NCI-H1930 (cell line): ENCODE data around the gene CBFA2T2.
A peak's percentile ranks its signal among the peaks of the same experiment; 100 is the strongest.
"Not testable (repeated sequence)": the region's sequence is repeated elsewhere in the genome, so short reads cannot be mapped to it uniquely, and the experiment has no call there.

Experiments used
- DNase-seq, 2 experiments: peaks; one replicate each; lab custom pipeline; 2025; lab: John Stamatoyannopoulos, UW

The CBFA2T2 gene

DNA sequence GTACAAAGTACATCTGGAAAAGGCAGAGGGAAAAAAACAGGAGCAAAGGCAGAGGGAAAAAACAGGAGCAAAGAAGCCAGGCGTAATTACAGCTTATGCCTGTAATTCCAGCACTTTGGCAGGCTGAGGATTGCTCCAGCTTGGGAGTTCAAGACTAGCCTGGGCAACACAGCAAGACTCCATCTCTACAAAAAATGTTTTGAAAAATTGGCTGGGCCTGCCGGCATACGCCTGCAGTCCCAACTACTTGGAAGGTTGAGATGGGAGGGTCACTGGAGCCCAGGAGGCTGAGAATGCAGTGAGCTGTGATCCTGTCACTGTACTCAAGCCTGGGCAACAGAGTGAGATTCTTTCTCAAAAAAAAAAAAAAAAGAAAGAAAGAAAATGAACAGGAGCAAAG is 19.0 kb upstream of the CBFA2T2 start:
- DNase-seq = no peak

DNA sequence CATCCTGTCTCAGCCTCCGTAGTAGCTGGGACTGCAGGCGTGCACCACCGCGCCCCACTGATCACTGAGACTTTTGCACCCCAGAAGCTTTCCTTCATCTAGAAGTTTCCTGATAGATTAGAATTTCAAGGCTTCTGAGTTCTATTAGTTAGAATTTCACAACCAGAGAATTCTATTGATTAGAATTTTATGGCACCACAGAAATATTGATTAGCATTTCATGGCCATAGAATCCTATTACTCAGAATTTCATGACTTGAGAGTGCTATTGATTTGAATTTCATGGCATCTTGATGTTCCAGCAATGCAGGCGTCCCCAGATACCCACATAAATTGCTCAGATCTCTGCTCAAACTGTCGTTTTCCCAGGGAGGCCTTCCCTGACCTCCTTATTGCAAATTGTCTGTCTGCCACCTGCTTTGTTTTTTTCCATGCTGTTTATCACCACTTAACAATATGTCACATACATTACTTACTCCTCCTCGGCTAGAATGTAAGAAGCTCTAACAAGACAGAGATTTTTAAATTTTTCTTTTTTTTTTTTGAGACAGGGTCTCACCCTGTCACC is 16.9 kb upstream of the CBFA2T2 start:
- DNase-seq = no peak

DNA sequence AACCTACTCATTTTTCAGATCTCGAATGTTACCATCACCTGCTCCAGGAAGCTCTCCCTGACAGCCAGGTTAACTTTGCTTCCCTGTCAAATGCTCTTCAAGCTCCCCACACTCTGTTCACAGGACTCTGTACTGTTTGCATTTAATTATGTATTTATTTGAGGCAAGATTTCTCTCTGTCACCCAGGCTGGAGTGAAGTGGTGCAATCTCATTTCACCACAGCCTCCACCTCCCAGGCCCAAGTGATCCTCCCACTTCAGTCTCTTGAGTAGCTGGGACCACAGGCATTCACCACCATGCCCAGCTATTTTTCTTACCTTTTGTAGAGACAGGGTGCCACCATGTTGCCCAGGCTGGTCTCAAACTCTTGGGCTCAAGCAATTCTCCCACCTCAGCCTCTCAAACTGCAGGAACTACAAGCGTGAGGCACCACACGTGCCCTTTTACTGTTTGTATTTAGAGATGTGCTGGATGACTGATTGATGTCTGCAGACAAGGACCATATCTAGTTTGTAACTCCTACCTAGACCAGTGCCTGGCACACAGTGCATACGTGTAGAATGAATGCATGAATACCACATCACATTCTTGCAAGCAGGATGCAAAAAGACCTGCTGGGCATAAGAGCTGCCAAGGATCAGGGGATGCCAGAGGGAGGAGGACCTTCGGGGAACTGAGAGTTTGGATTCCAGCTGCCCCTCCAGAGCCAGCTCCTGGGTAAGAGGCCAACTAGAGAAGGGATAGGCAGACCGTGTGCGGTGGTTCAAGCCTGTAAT is 15.6 kb upstream of the CBFA2T2 start:
- DNase-seq = no peak

DNA sequence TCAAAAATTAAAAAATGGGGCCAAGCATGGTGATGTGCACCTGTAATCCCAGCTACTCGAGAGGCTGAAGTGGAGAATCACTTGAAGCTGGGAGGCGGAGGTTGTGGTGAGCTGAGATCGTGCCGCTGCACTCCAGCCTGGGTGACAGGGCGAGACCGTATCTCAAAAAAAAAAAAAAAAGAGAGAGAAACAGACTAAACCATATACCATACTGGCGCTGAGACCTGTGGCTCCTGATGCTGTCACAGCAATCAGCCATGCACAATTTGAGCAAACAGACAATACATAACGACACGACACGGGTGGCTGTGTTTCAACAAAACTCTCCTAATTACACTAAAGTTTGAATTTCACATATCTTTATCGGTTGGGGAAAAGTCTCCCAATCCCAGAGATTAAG is 14.9 kb upstream of the CBFA2T2 start:
- no peak for DNase-seq

DNA sequence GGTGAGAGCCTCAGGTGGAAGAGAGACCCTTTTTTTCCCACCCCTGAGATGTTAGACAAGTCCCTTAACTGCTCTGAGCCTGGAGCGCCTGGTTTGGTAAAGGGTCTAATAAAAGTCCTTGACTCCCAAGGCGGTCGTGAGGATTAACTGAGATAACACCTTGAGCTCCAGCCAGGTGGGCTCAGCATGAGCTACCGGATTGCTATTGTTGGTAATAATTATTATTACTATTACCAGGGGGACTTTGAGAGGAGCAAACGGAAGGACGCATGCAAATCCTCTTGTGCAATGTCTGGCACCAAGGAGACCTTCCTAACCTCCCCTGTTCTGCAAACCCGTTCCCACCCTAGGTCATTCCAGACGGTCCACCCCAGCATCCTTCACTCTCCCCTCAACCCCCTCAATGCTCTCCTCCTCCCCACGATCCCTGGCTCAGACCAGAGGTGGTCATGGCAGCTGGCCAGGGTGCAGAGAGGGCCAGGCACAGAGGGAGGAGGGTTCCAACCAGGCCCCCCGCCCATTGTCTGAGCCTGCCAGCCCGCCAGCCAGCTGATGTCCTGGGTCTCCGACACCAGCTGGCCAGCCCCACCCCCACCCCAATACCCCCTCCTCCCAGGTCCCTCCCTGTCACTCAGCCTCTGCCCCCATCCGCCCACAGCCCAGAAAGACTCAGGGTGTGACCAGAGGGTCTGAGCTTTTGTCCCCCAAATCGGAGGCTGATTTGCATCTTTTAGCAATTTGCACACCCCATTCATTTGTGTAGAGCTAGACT is 14.3 kb upstream of the CBFA2T2 start:
- no peak for DNase-seq

DNA sequence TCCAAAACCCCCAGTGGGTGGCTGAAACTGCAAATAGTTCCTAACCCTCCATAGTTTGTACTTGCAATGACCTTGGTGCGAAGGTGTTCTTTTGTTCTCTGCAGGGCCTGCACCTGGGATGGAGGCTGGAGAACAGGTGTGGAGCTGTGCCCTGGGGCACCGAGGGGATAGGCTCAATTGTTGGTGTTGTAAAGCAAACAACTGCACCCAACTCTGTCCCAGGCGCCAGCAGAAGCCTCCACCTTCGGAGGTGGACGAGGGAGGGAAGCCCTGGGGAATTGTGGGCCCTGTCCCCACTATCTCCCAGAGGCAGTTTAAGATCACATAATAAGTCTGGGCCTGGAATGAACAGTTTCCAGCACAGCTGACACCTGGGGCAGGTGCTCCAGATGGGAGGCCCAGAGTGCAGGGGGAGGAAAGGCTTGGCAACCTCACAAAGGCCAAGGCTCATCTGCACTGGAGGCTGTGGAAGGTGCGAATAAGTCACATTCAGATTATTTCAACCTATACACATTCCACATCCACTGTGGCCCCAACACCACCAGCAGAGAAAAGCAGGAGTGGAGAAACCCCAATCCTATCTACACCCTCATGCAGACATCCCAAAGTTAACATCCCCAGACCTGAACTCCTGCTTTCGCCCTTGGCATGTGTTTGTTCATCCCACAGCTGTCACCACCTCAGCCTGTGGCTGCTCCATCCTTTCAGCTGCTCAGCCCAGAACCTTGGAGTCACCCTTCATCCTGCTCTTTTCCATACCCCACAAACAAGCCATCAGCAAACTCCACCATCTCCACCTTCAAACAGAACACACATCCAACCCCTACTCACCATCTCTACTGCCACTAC is 12.3 kb upstream of the CBFA2T2 start:
- peak in 1 of 2 experiments; percentile 64 for DNase-seq

DNA sequence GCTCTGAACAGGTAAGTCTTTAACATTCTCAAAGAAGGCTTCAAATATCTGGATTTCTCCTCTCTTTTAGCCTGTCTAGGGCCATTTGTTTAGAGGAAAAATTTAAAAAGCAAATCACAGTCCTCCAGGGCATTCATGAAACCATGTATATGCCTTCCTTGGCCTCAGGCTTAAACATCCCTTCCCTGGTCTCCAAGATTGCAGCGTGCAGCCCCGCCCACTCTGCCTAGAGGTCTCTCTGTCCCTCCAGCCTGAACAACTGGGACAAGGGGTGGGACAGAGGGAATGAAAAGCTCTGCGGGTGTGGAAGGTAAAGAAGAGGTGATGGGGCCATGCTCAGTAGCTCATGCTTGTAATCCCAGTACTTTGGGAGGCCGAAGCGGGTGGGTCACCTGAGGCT is 9.8 kb upstream of the CBFA2T2 start:
- DNase-seq = no peak

DNA sequence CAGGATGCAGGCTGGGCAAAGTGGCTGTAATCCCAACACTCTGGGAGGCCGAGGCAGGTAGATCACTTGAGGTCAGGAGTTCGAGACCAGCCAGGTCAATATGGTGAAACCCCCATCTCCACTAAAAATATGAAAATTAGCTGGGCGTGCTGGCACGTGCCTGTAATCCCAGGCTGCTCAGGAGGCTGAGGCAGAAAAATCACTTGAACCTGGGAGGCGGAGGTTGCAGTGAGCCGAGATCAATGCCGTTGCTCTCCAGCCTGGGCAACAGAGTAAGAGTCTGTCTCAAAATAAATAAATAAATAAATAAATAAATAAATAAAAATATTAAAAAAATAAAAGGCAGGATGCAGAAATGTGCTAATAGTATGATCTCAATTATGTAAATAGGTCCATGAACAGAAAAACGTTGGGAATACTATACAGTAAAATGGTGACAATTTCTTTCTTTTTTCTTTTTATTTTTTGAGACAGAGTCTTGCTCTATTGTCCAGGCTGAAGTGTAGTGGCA is 8.4 kb upstream of the CBFA2T2 start:
- no peak for DNase-seq

DNA sequence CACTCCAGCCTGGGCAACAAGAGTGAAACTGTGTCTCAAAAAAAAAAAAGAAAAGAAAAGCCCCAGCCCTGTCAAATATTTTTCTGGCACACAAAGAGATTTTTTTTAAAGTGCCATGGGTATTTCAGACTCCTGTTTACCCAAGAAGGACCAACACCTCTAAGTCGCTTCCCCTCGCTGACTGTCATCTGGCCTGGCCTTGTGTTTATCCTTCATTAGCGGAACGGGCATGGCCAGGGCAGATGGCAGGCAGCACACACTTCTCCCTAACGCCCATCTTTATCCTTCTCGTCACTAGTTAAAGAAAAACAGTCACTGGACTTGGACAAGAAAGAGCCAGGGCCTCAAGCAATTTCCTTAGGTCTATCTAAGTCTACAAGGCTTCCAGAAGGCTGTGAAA is 7.3 kb upstream of the CBFA2T2 start:
- no peak for DNase-seq

DNA sequence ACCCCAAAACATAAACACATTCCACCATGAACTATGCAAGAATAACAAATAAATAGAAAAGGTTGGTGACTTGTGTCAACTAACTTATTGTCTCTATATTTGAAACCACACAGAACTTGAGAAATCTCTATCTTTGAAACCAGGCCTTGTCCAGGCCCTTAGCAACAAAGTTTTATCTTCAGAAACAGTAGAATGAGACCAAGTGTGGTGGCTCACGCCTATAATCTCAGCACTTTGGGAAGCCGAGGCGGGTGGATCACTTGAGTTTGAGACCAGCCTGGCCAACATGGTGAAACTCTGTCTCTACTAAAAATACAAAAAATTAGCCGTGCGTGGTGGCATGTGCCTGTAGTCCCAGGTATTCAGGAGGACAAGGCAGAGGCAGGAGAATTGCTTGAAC is 6.7 kb upstream of the CBFA2T2 start:
- not testable (repeated sequence) for DNase-seq

DNA sequence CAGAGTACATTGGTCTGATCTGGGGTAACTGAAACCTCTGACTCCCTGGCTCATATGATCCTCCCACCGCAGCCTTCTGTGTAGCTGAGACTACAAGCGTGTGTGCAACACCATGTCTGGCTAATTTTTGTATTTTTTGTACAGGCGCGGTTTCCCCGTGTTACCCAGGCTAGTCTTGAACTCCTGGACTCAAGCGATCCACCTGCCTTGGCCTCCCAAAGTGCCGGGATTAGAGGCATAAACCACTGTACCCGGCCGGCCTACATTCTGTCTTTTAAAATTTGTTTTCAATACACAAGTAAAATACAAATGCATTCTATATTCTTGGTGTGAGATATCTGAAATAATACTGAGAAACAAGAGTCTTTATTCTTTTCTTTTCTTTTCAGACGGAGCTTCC is 1.7 kb upstream of the CBFA2T2 start:
- DNase-seq = no peak

DNA sequence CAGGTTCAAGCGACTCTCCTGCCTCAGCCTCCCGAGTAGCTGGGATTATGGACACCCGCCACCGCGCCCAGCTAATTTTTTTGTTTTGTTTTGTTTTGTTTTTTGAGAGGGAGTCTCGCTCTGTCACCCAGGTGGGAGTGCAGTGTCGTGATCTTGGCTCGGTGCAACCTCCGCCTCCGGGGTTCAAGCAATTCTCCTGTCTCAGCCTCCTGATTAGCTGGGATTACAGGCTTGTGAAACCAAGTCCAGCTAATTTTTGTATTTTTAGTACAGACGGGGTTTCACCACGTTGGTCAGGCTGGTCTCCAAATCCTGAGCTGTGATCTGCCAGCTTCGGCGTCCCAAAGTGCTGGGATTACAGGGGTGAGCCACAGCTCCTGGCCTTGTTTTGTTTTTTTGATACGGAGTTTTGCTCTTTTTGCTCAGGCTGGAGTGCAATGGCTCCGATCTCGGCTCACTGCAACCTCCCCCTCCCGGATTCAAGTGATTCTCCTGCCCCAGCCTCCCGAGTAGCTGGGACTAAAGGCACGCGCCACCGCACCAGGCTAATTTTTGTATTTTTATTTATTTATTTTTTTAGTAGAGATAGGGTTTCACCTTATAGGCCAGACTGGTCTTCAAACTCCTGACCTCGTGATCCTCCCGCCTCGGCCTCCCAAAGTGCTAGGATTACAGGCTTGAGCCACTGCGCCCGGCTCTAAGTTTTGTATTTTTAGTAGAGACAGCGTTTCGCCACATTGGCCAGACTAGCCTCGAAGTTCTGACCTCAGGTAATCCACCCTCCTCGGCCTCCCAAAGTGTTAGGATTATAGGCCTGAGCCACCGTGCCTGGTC is 1.0 kb upstream of the CBFA2T2 start:
- not testable (repeated sequence) for DNase-seq

DNA sequence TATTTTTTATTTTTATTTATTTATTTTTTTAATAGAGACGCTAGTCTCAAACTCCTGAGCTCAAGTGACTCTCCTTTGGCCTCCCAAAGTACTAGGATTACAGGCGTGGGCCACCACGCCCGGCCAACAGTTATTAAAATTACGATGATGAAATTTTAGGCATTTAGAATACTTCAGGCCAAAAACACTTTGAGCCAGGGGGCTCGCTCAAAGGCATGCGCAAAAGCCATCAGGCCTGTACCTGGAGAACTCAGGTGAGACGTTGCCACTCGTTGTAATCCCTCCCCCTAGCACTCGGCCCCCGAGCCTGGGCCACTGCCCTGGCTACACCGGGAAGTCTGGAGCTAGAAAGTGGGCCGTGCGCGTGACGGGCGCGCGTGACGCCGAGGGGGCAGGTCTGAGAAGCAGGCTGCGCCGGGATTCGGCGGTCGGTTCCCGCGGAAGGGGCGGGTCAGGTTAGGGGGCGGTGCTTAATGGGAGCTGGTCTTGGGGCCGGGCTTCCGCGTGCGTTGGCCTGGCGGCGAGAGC is 337 bp upstream of the CBFA2T2 start:
- peak; percentile 95 to 97 for DNase-seq

DNA sequence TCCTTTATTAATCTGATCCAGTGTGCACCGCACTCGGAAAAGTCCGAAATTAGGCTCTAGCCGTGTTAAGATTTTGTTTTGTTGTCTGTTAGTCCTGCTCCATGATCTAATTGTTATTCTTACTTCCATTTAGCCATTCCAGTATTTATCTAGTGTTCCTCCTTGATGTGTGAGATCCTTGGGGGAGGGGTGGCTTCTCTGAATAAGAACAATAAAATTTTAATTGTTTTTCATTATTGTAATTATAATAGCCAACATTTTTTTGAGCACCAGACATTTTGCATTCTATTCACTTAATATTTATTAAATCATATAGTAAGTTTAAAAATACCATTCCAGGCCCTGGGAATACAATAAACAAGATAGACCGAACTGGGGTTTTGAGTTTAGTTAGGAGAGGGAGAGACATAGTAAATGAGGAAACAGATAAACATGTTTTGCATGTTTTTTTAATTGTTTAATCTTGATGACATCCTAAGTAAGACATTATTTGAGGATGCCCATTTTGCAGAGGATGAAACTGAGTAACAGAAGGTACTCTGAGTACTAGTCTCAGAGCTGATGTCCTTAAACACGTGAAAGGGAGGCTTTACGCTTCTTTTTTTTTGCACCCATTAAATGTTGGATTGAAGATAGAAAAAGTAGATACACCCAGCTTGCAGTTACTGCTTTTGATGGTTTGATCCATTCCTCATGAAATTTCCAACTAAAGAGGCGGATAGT is 1.2 kb downstream of the CBFA2T2 start:
- DNase-seq = no peak

DNA sequence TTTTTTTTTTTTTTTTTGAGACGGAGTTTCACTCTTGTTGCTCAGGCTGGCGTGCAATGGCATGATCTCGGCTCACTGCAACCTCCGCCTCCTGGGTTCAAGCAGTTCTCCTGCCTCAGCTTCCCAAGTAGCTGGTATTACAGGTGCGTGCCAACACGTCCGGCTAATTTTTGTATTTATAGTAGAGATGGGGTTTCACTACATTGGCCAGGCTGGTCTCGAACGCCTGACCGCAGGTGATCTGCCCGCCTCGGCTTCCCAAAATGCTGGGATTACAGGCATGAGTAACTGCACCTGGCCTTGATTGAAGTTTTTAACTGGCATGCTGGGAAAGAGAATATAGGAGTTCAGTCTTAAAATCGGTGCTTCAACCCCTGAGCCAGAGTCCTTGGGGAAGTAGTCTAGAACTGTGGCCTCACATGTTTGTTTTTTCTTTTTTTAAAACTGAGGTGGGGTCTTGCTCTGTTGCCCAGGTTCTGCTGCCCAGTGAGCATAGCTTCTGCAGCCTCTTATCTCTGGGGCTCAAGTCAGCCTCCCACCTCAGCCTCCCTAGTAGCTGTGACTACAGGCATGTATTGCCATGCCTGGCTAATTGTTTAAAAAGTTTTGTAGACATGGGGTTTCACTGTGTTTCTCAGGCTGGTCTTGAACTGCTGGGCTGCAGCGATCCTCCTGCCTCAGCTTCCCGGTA is 3.3 kb downstream of the CBFA2T2 start:
- no peak for DNase-seq

DNA sequence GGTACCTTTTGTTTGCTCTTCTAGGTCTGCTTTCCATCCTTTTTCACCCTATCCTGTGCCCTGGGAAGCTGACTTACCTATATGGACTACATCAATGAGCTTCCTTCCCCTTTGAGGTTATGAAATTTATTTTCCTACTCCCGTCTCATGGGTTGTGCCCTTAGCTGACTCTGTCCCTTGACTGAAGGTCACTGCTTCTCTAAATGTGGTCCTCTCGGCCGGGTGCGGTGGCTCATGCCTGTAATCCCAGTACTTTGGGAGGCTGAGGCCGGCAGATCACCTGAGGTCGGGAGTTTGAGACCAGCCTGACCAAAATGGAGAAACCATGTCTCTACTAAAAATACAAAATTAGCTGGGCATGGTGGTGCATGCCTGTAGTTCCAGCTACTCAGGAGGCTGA is 6.9 kb downstream of the CBFA2T2 start:
- not testable (repeated sequence) for DNase-seq

DNA sequence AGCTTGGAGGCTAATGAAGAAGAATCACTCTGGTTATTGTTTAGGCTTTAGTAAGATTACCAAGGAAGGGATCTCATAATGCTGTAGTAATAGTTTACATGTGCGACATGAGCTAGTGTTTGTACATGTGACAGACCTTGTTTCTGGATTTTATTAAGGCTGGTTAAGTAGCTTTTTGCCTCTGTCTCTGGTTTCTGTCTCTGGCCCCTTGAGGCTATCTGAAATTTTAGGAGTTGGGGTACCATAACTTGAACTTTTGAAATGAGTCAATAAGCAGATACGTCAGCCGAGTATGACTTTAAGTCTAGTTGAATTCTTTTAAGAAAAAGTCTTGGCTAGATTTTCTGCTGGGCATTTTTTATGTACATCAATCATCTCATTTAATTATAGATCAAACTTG is 9.5 kb downstream of the CBFA2T2 start:
- no peak for DNase-seq

DNA sequence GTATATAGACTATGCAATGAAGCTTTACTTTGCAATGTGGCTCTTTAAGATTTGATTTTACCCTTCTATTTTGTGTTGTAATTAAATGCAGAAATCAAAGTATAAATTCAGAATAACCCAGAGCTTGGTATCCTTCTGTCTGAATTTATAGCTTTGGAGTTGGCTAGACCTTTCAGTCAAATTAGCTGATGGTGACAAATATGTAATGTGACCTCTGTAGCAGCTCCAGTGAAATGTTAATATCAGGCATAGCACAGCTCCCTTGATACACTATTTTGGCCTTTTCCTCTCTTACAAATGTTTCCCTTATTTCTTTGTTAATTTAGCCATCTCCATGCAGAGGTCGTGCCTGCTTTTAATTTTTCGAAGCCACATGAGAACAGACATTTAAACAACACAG is 11.1 kb downstream of the CBFA2T2 start:
- no peak for DNase-seq

DNA sequence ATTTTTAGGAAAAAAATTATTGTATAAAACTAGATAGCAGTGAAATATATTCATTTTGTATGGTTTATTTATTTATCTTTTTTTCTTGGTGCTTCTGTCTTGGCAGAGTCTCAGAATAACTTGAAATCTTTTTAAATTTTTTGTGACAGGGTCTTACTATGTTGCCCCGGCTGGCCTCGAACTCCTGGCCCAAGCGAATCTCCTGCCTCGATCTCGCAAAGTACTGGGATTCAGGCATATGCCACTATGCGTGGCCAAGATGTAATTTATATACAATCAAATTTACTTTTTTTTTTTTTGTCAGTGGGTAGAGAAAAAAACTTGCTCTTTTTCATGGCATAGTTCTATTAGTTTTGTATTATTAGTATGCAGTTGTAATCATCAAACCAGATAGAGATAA is 13.7 kb downstream of the CBFA2T2 start:
- no peak for DNase-seq

DNA sequence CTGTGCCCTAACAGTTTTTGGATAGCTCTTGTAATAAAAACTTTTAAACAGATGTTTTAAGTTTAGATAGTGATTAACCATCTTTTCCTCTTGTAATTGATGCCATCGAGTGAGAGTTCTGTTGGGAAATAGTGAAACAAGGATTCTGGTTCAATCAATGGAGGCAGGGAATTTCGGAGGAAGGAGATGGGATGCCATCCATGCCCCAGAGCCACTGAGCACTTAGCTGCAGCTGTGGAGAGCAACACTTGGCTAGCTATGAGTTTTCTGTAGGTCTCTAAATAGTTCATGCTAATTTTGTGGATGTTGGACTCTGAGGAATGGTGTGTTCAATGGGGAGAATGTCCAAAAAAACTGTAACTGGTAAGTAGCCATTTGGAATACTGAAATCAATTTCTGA is 16.7 kb downstream of the CBFA2T2 start:
- no peak for DNase-seq
